ENCODE data around the gene LYPD3.

DNA sequence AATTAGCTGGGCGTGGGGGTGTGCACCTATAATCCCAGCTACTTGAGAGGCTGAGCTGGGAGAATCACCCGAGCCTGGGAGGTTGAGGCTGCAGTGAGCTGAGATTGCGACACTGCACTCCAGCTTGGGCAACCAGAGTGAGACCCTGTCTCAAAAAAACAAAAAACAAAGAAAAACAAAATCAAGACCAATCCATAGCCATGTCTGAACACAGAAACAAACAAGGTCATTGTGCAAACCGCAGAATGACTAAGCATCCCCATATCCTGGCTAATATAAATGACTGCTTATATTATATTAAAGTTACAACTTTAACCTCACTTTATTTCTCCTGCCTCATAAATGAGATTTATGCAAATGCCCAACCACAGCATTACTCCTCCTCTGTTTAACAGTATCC is 2.3 kb upstream of the LYPD3 start:
- TF ChIP-seq, protein P1, sequence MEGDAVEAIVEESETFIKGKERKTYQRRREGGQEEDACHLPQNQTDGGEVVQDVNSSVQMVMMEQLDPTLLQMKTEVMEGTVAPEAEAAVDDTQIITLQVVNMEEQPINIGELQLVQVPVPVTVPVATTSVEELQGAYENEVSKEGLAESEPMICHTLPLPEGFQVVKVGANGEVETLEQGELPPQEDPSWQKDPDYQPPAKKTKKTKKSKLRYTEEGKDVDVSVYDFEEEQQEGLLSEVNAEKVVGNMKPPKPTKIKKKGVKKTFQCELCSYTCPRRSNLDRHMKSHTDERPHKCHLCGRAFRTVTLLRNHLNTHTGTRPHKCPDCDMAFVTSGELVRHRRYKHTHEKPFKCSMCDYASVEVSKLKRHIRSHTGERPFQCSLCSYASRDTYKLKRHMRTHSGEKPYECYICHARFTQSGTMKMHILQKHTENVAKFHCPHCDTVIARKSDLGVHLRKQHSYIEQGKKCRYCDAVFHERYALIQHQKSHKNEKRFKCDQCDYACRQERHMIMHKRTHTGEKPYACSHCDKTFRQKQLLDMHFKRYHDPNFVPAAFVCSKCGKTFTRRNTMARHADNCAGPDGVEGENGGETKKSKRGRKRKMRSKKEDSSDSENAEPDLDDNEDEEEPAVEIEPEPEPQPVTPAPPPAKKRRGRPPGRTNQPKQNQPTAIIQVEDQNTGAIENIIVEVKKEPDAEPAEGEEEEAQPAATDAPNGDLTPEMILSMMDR (conservative IDR thresholded peaks at IDR 0.05) = no peak
- no peak for TF ChIP-seq ZFX (IDR thresholded peaks at IDR 0.05)

Measured in C4-2B (cell line).